HG03378 (cell line): ENCODE measurements around the gene FAH.

ENCODE experiments used
- ATAC-seq: cut with Tn5 transposase; IDR thresholded peaks from one replicate; pipeline ENCODE4 v1.9.1; 2021; ENCODE audit warnings: mild to moderate bottlenecking, moderate library complexity; ENCODE audit not compliant: unreplicated experiment

The FAH gene

DNA sequence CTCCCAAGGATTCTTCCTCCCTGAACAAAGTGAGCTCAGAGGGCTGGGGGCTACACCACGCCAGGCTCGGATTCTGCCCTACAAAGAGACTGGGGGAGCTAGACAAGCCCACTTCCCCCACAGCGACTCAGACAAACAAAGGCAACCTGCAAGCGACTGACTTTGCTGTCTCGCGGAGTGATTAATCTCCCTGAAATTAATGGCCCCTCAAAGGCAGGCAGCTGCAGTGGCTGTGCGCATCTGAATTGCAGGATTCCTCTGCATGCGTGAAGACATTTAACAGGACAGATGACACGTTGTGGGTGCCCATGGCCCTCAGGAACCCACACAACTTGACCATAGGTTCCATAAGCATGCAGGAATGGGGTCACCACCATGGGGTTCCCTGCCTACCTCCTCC is 80.8 kb downstream of the FAH start:
- ATAC-seq, result no peak

DNA sequence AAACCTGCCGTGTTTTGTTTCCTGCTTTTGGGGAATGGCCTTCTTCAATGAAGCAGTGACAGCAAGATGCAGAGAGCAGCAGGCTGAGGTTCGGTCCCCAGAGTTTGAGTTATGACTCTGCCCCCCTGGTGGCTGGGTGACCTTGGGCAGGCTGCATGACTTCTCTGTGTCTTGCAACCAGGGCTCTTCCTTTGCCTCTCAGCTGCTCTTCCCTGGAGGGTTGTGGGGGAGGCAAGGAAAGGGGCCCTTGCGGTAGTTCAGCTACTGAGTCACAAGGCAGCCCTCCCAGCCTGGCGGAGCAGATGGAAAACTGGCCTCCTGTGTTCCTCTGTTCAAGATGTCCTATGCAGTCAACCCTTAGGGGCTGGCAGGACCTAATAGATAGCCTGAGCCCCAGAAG is 82.1 kb downstream of the FAH start:
- no peak for ATAC-seq
